B cell (primary cell): ENCODE data around the gene PYCR2.

Experiments used
- CTCF ChIP-seq: fragments of 200-600 bp; IDR thresholded peaks from one replicate; pipeline ENCODE4 v1.8.0; 2022; ENCODE audit warnings: antibody characterized with exemption, mild to moderate bottlenecking
- EZH2 ChIP-seq: IDR thresholded peaks from 2 replicates; pipeline ENCODE4 v1.6.1; 2012; ENCODE audit warnings: borderline replicate concordance, low read depth, mild to moderate bottlenecking, moderate library complexity, low read length; ENCODE audit not compliant: insufficient read depth, poor library complexity, severe bottlenecking

- no peak for TF ChIP-seq CTCF
- TF ChIP-seq EZH2 = no peak
Measured at GRCh38 chr1:225903623-225904022, 20.4 kb downstream of the PYCR2 start.
